Myocyte (in vitro differentiated cells): Measurements from ENCODE around the gene UNC5B. TPM values are rescaled to one million over a fixed set of nuclear protein-coding genes. Genes with fewer than 3 reads are reported as not detected.
"Not testable (repeated sequence)": the region's sequence is repeated elsewhere in the genome, so short reads cannot be mapped to it uniquely, and the experiment has no call there.

Source experiments
- DNase-seq: peaks from one replicate; pipeline ENCODE4 v3.0.0-alpha.2; 2012; ENCODE audit warnings: low read depth
- total RNA-seq: library from RNA; depleted of rRNA; stranded (reverse); fragments of >200 nt; gene quantifications from 2 replicates; pipeline ENCODE4 v1.2.3, GENCODE V29; 2014

Gene UNC5B
- total RNA-seq, 1 donor from 2014 or later: 3.6 TPM

DNA sequence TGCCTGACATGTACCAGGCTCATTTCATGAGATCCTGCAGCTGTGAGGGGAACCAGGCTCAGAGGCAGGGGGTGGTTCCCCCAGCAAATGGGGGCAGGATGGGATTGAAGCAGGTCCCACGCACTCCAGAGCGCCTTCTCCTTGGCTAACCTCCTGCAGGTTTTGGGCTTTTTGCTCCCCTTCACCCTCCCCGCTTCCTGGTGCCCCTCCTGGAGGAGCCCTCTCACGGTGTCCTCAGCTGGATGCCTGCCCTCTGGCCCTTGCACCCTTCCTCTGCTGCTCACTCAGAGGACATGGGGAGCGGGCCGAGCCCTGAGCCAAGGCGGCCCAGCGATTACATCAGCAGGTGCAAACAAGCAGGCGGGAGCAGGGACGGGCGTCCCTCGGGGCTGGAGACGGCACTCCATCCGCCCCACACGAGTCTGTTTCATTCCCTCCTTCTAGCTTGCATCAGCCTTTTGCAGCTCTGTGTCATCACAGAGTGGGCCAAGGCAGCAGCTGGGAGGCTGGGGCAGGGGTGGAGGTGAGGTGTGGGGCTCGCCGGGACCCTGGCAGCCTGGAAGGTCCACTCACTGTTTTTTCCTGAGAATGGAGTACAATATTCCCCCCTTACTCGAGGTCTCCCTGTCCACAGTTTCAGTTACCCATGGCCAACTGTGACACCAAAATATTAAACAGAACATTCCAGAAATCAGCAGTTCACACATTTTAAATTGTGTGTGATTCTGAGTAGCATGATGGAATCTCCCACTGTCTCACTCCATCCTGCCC lies 54.0 kb downstream of the UNC5B start:
- peak; percentile 54 for DNase-seq

DNA sequence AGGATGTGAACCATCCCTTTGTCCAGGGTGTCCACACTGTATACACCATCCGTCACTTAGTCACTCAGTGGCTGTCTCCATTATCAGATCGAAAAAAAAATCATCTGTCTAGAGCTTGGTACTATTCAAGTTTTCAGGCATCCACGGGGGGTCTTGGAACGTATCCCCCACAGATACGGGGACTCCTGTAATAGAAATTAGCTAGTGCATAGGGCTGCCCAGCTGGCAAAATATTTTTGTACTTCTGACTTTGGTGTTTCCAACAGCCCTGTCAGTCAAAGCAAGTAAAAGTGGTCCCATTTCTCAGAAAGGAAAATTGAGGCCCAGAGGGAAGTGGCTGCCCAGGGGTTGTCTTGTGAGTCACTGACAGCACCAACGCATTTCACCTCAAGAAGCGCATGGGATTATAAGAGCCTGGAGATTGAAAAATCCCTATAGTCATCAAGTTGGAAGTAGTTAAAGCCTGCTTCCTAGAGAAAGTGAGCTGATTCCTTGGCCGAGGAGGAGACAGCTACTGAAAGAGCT lies 54.6 kb downstream of the UNC5B start:
- peak; percentile 13 for DNase-seq

DNA sequence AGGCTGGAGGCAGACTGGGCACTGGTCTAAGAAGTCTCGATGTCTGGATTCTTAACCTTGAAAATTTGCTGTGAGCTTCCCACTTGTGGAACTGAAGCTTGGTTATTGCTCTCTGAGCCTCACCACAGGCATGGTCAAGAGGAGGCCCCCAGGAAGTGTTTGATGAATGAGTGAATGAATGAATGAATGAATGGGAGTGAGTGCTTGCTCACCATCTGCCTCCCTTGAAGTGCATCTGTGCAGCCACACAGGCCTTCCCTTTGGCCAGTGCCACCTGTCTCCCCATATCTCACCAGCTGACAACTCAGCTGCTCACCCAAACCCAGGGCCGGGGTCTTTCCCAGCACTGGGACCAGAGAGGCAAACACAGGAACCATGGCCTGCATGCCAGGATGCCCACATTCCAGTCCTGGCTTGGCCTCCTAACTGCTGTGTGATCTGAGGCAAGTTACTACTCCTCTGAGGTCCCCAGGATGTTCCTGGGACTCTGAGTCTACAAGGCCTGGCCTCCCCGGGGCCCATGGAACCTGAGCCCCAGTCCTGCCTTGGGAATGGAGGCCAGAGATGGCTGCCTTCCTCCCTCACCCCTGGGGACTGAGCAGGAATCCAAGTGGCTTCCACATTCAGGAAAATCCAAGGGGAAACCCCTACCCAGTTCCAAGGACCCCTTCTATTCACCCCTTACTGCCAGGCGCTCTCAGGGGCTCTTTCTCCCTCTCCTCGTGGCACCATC lies 55.3 kb downstream of the UNC5B start:
- peak; percentile 88 for DNase-seq

DNA sequence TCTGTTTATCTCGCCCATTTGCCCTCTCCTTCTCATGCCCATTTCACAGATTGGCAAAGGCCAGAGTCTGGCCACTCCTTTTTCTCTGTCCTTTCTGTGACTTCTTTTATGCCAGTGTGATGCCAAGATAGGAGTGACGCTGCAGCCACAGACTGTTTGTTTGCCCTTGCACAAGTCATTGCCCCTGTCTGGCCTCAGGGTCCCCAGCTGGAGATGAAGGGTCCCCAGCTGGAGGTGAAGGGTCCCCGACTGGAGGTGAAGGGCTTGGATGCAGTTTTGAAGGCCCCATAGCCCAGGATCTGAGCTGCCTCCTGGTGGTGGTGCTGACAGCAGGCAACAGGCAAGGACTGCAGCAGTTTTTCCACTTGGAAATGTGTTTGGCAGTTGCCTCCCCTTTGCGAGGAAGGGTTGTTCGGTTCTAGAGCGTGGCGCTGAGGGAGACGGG lies 55.9 kb downstream of the UNC5B start:
- DNase-seq: peak; percentile 49

DNA sequence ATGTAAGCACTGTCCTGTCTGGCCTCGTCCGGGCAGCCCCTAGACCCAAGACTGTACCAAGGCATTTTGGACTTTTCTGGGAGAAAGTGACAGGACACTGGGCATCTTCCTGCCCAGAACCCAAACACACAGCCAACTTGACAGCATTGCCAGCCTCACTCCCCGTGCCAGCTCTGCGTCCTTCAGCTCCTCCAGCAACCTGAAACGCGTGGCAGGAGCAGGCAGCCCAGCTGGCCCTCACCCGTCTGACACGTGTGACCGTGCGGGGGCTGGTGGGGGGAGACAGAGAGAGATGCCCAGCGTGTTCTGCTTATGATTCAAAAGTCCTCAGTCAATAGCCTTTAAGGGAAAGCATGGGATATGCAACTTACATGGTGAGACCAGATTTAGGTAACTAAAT lies 56.4 kb downstream of the UNC5B start:
- no peak for DNase-seq

DNA sequence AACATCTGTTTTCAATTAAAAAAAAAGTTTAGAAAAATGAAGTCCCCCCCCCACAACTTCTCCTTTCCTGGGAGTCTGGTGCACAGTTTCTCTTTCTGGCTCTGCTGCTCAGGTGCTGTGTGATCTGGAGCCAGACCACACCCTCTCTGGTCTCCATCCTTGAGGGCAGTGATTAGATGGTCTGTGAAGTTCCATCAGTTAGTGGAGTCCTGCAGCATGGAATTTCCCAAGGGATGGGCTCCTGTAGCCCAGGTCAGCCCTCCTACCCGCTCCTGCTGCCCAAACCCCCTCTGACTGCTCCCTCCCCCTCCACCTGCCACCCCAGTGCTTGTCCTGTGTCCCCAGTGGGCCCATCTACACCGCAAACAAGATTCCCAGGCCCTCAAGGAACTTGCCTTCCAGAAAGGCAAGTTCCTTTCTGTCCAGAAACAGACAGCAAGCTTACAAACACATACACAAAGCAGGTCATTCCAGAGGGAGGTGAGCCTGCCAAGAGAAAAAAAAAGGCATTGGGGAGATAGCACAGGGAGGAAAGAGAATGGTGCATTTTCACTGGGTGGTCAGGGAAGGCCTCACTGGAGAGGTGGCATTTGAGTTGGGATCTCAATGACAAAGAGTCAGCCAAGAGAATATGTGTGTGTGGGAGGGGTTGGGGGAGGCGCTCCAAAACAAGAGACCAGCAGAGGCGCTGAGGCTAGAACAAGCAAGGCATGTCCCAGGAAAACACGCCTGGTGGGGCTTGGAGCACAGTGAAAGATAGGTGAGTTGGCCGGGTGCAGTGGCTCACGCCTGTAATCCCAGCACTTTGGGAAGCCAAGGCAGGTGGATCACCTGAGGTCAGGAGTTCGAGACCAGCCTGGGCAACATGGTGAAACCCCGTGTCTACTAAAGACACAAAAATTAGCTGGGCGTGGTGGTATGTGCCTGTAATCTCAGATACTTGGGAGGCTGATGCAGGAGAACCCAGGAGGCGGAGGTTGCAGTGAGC lies 57.2 kb downstream of the UNC5B start:
- no peak for DNase-seq

DNA sequence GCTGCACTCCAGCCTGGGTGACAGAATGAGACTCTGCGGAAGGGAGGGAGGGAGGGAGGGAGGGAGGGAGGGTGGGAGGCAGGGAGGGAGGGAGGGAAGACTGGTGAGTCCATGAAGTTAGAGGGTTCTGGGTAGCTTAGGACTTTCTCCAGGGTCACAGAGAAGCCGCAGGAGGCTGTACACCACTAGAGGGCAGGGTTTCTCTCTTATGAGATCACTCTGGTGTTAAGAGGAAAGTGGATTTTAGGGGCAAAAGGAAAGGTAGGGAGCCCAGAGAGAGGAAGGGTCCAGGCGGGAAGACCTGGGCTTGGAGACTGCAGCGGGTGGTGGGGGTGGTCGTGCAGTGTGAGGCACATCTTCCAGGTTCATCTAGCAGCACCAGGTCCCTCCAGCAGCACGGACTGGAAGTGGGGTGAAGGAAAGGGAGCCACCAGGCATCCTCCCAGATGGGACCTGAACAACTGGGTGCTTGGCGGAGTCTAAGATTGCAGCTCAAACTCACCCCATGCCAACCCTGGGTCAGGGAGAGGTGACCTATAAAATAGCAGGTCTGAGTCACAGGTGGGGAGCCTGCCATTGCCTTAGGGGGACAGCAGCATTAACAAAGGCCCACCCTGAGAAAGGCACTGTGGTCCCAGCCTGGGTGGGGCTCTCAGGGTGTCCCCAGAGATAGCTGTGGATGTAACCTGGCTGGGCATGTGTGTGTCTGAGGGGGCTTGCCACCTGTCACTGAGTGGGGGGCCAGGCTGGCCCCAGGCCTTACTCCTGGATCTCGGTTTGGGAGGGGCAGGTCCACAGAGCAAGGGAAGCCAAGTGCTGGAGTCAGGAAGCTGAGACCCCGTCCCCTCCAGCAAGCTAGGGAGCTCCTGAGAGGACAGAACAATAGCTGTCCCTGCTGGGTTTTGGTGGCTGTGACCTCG lies 58.2 kb downstream of the UNC5B start:
- DNase-seq: peak; percentile 61

DNA sequence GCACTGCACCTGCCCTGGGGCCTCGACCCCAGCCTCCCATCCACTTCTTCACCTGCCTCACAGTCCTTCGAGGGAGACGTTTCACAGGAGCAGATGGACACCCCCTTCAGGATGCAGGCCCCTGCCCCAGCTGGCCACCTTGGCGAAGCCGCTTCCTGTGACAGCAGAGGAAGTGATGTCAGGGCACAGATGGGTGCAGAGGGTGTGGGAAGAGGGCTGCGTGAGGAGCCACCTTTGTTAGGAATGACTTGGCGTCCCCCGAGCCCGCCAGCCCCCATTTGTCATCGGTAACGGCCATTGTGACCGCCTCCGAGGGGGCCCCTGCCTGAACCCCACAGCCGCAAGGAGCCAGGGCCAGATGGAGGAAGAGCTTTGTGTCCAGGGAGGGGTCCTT lies 59.3 kb downstream of the UNC5B start:
- DNase-seq: no peak

DNA sequence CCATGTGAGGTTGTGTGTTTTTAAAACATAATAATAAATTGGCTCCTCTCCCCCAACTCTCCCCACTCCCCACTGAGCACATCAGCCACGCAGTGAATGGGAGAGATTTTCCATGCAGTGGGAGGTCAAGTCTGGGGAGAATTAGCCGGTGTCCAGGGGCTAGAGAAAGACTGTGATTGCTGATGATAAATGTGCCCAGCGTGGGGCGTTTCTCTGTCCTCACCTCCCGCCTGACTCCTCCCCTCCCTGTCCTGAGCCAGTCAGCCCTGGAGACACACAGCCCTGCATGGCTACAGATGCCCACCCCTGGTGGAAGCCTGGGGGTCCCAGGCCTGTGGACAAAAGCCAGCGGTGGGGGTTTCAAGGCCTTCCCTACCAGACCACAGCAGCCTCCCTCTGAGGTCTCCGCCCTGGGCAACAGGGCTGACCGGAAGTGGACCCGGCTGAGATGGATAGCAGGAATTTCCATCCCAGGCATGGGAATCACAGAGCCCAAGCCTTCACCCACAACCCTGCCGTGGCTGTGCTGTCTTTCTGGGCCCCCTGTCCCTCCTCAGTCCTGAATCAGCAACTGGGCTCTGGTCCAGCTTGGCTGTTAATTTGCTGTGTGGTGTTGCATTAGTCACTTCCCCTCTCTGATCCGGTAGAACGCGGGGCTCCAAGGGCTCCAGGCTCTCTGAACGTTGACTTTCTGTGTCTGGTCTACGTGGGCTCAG lies 59.8 kb downstream of the UNC5B start:
- DNase-seq: no peak

DNA sequence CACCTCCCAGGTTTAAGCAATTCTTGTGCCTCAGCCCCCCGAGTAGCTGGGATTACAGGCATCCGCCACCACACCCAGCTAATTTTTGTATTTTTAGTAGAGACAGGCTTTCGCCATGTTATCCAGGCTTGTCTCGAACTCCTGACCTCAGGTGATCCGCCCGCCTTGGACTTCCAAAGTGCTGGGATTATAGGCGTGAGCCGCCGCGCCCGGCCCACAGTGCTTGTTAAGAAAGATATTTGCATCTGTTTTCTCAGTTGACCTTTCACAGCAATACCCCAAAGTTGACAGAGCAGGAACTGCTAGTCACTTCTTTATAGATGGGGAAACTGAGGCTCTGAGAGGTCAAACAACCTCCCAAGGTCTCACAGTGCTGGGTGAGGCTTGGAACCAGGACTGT lies 60.6 kb downstream of the UNC5B start:
- not testable (repeated sequence) for DNase-seq

DNA sequence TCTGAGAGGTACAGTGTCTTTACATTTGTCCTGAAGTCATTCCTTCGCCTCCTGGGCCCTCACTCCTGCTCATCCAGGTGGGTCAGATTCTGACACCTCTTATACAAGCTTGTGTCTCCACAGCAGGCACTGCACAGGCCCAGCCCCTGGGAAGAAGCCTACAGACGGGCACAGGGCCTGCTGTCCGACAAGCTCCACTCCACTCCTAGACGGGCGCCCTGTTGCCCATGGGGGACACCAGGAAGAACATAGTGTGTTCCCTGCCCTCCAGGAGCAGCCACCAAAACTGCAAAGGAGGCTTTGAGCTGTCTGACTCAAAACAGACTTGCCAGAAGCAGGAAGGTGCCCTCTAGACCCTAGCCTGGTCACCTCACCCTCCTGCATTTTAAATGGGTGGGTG lies 61.1 kb downstream of the UNC5B start:
- DNase-seq: no peak

DNA sequence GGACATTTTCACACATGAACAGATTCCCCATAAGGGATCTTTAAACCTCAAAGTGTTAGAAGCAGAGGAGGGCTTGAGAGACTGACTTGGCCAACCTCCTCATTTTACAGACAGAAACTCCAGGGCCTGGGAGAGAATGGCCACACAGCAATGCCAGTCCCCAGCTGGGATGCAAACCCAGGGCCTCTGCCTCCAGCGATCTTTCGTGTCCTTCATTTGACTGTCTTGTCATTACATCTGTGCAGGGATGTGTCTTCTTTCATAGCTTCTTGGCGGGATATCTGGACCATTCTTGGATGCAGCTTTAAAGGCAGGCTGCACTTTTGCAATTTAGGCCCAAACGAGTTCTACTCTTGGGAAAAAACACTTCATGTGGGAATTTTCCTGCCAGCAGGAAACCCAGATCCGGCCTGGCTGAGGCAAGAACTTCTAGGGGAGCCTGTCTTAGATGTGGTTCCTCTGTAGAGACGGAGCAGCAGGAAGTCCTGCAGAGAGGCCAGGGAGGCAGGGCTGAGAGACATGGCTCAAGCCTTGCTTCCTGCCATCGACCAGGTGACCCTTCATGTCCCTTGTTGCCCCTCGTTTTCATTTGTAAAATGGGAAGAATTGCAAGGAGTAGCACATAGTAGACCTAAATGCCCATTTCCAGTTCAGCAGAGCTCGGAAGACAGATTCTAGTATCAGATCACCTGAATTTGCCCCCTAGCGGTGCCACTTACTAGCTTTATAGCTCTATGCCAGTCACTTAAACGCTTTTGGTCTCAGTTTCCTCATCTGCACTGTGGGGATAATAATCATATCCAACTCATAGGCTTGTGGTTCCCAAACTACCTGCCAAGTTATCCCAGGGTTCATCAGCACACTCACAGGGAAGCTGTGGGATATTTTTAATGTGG lies 62.8 kb downstream of the UNC5B start:
- DNase-seq: no peak

DNA sequence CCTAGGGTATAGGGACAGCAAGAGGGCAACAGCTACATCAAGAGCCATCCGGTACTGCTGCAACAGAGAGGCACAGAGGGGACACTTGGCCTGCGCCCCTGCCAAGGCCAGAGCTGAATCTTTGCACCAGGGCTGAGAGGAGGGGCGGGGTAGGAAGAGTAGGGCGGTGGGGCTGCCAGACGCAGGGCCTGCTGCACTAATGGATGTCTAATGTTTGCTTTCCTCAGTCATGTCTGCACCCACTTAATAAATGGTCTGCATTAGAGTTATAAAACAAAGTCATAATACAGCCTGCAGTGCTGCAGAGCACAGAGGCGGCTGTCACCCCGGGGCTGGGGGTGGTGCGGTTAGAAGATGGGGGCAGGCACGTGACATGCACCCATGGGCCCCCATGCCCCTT lies 64.5 kb downstream of the UNC5B start:
- no peak for DNase-seq

DNA sequence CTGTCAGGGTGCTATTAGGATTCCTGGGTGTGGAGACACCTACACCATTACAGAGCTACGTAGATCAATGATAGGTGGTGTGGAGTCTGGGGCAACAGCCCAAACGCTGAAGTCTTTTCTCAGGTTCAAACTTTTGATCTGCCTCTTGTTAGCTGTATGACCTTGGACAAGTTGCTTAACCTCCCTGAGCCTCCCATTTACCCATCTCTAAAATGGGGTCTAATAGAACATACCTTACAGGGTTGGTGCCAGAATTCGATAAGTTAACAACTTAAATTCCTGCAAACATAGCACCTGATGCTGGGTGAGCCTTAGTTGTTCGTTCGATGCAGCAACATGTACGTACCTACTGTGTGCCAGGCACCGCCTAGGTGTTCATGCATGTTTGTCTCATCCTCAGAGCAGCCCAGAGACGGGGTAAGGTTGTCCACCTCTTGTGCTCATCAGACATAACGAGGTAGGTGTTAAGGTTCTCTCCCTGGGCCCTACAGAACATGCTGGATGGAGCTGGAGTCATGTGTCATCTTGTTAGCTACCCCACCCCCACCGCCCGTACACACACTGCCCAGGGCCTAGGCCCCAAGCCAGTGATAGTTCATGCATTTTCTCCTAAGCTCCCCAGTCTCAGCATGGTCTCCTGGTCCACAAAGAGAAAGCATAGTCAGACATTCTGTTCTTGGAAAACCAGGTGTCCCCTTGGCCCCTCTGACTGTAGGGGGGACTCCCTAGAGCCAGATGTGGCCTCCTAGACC lies 65.7 kb downstream of the UNC5B start:
- no peak for DNase-seq

DNA sequence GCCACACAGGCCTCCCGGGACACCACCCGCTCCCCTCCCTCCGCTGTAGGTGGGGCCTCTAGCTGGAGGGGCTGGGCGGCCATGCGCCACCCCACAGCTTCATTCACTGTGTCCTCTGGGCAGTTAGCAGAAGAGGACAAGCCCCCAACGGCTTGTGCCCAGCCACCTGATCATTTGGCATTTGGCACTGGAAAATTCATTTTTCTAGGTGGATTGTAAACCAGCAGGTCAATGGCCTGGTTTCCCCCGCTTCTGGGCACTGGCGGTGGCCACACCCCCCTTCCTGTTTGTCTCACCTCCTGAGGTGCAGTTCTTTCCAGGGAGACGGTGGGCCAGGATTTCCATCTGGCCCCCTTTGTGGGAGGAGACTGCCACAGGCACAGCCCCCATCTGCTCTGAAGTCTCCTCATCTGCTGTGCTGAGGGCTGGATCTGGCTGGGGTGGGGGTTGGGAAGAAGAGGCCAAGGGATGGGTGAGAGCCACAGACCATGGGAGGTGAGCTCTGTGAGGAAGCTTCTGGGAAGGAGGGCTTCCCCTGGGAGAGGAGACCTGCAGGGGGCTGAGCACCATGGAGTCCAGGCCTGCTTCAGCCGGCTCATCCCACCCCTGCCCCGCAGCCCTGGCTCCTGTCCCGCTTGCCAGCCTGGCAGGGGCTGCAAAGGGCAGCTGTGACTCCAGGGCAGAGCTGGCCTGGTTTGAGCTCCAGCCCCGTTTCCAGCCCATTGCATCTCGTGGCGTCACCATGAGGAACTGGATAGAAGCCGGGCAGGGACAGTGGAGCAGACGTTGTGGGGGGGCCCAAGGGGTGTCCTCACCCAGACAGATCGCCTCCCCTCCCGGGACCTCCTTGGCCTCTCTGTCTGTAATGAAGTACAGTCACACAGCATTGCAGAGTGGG lies 66.6 kb downstream of the UNC5B start:
- DNase-seq: no peak

DNA sequence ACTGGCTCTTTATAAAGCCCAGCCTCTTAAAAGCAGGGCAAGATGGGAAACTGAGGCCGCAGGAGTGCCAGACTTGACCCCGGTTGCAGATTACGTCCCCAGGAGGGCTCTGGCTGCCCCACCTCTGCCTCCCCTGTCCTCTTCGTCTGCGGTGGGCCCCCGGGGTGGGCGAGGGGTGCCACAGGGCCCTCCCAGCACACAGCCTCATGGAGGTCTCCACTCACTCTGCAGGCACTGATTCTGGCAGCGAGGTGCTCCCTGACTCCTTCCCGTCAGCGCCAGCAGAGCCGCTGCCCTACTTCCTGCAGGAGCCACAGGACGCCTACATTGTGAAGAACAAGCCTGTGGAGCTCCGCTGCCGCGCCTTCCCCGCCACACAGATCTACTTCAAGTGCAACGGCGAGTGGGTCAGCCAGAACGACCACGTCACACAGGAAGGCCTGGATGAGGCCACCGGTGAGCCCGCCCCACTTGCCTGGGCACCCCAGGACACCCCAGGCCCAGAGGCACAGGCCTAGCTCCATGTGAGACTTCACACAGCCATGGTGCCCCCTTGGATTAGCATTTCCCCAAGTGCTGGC lies 67.3 kb downstream of the UNC5B start:
- DNase-seq: no peak
